Suprapubic skin (tissue), 4 donors: ENCODE data around the gene WNT11. TPM values are rescaled to one million over a fixed set of nuclear protein-coding genes. Genes with fewer than 3 reads are reported as not detected.

Experiments used
- DNase-seq, 2 donors: peaks; one replicate each; pipeline ENCODE4 v3.0.0-alpha.2; 2019; ENCODE audit warnings: low spot score in 2 of 2
- H3K27ac ChIP-seq: fragments of 200-600 bp; sonication (generic); one replicate; pipeline ENCODE4 v1.5.1; 2019
- H3K27me3 ChIP-seq: fragments of 200-600 bp; sonication (generic); one replicate; pipeline ENCODE4 v1.5.1; 2019
- H3K36me3 ChIP-seq: fragments of 200-600 bp; sonication (generic); one replicate; pipeline ENCODE4 v1.5.1; 2019
- H3K4me1 ChIP-seq: fragments of 200-600 bp; sonication (generic); one replicate; pipeline ENCODE4 v1.5.1; 2019
- H3K4me3 ChIP-seq: fragments of 200-600 bp; sonication (generic); one replicate; pipeline ENCODE4 v1.5.1; 2019; ENCODE audit warnings: mild to moderate bottlenecking
- H3K9me3 ChIP-seq: fragments of 200-600 bp; sonication (generic); one replicate; pipeline ENCODE4 v1.5.1; 2019
- CTCF ChIP-seq, 2 donors: fragments of 200-600 bp in 1 of 2; fragments of 450-650 bp in 1 of 2; sonication (generic) in 1 of 2; IDR thresholded peaks; one replicate each; pipeline ENCODE4 v1.5.1; 2016 to 2019; ENCODE audit warnings: antibody characterized with exemption in 2 of 2, mild to moderate bottlenecking in 1 of 2, moderate library complexity in 1 of 2
- EP300 ChIP-seq: sonication (generic); formaldehyde crosslinking; IDR thresholded peaks from one replicate; pipeline ENCODE4 v1.6.1; 2017; ENCODE audit warnings: antibody characterized with exemption
- POLR2A ChIP-seq, 2 donors: fragments of 450-650 bp; IDR thresholded peaks; one replicate each; pipeline ENCODE4 v1.6.1; 2017; ENCODE audit warnings: antibody characterized with exemption in 2 of 2, mild to moderate bottlenecking in 2 of 2, moderate library complexity in 2 of 2
- POLR2AphosphoS5 ChIP-seq, 3 donors: sonication (generic); formaldehyde crosslinking; IDR thresholded peaks; one replicate each; pipeline ENCODE4 v1.6.1; 2017; ENCODE audit warnings: antibody characterized with exemption in 3 of 3
- WGBS: methylation state at CpG from one replicate; pipeline ENCODE4 v1.1.5; 2018; 5-methylcytosine and 5-hydroxymethylcytosine counted together
- total RNA-seq, 4 donors: library from RNA; depleted of rRNA; stranded (reverse); fragments of >200 nt; gene quantifications; one replicate each; pipeline ENCODE4 v1.1.0, GENCODE V29; 2016

WNT11 gene
- total RNA-seq, 4 donors from 2014 or later = 7.8 to 19.5 (median 11.0) TPM

- no peak overlapping the region for H3K27ac ChIP-seq
- no peaks in the 10 kb centered on the region for H3K9me3 ChIP-seq
- peaks cover 6% of the 10 kb centered on the region for H3K27me3 ChIP-seq
- no peaks in the 10 kb centered on the region for H3K36me3 ChIP-seq
- WGBS = 86% methylated on average over 11 of the region's 17 CpGs
- TF ChIP-seq EP300 (no peak), POLR2AphosphoS5 (IDR thresholded peaks at IDR 0.05) (no peak), POLR2A (IDR thresholded peaks at IDR 0.05) (no peak), CTCF (IDR thresholded peaks at IDR 0.05) (no peak)
- peaks cover 4% of the 10 kb centered on the region for H3K4me1 ChIP-seq
- H3K4me3 ChIP-seq = no peak overlapping the region
- no peak for DNase-seq
Measured at GRCh38 chr11:76241243-76242000, 35.1 kb upstream of the WNT11 start.

GRCh38 chr11:76240666-76241065, 34.4 kb upstream of the WNT11 start:
- no peak for TF ChIP-seq EP300
- no peak for TF ChIP-seq POLR2AphosphoS5 (IDR thresholded peaks at IDR 0.05)
- TF ChIP-seq CTCF (IDR thresholded peaks at IDR 0.05) = no peak
- TF ChIP-seq POLR2A (IDR thresholded peaks at IDR 0.05) = no peak
- Histone ChIP-seq H3K36me3 (no peaks in the 10 kb centered on the region), H3K4me3 (no peak overlapping the region), H3K4me1 (peaks cover 9% of the 10 kb centered on the region), H3K9me3 (no peaks in the 10 kb centered on the region), H3K27me3 (peaks cover 6% of the 10 kb centered on the region), H3K27ac (no peak overlapping the region)
- WGBS = 94% methylated on average over 7 of the region's 7 CpGs
- DNase-seq = no peak

- peaks cover 6% of the 10 kb centered on the region for H3K27me3 ChIP-seq
- WGBS = 96% methylated on average over 7 of the region's 7 CpGs
- TF ChIP-seq POLR2A (IDR thresholded peaks at IDR 0.05) (no peak), CTCF (IDR thresholded peaks at IDR 0.05) (no peak), EP300 (no peak), POLR2AphosphoS5 (IDR thresholded peaks at IDR 0.05) (no peak)
- DNase-seq = no peak
- H3K27ac ChIP-seq = no peak overlapping the region
- no peak overlapping the region for H3K4me3 ChIP-seq
- no peaks in the 10 kb centered on the region for H3K9me3 ChIP-seq
- H3K4me1 ChIP-seq = peaks cover 9% of the 10 kb centered on the region
- H3K36me3 ChIP-seq = no peaks in the 10 kb centered on the region
Measured at GRCh38 chr11:76240161-76240540, 33.8 kb upstream of the WNT11 start.

GRCh38 chr11:76239483-76240160, 33.3 kb upstream of the WNT11 start:
- Histone ChIP-seq H3K9me3 (no peaks in the 10 kb centered on the region), H3K4me3 (no peak overlapping the region), H3K4me1 (peaks cover 12% of the 10 kb centered on the region), H3K27ac (no peak overlapping the region), H3K36me3 (no peaks in the 10 kb centered on the region), H3K27me3 (peaks cover 6% of the 10 kb centered on the region)
- WGBS = 91% methylated on average over 7 of the region's 11 CpGs
- no peak for DNase-seq
- TF ChIP-seq EP300 (no peak), POLR2AphosphoS5 (IDR thresholded peaks at IDR 0.05) (no peak), CTCF (IDR thresholded peaks at IDR 0.05) (no peak), POLR2A (IDR thresholded peaks at IDR 0.05) (no peak)

- H3K4me1 ChIP-seq = peaks cover 23% of the 10 kb centered on the region
- peaks cover 1% of the 10 kb centered on the region for H3K27me3 ChIP-seq
- no peaks in the 10 kb centered on the region for H3K36me3 ChIP-seq
- no peak for TF ChIP-seq POLR2A (IDR thresholded peaks at IDR 0.05)
- TF ChIP-seq CTCF (IDR thresholded peaks at IDR 0.05) = no peak
- TF ChIP-seq POLR2AphosphoS5 (IDR thresholded peaks at IDR 0.05) = no peak
- TF ChIP-seq EP300 = no peak
- 70% methylated on average over 4 of the region's 6 CpGs for WGBS
- H3K9me3 ChIP-seq = no peaks in the 10 kb centered on the region
- H3K27ac ChIP-seq = no peak overlapping the region
- H3K4me3 ChIP-seq = no peak overlapping the region
- no peak for DNase-seq
Measured at GRCh38 chr11:76238551-76238950, 32.2 kb upstream of the WNT11 start.
